SH-SY5Y (cell line): ENCODE measurements around the gene TNFRSF8.

ENCODE experiments used
- GATA2 ChIP-seq: IDR thresholded peaks from 2 replicates; pipeline ENCODE4 v1.6.1; 2011; ENCODE audit warnings: mild to moderate bottlenecking, low read depth, low read length
- GATA3 ChIP-seq: IDR thresholded peaks from 2 replicates; pipeline ENCODE4 v1.6.1; 2011; ENCODE audit warnings: low read depth, mild to moderate bottlenecking, low read length, moderate library complexity

Gene TNFRSF8

DNA sequence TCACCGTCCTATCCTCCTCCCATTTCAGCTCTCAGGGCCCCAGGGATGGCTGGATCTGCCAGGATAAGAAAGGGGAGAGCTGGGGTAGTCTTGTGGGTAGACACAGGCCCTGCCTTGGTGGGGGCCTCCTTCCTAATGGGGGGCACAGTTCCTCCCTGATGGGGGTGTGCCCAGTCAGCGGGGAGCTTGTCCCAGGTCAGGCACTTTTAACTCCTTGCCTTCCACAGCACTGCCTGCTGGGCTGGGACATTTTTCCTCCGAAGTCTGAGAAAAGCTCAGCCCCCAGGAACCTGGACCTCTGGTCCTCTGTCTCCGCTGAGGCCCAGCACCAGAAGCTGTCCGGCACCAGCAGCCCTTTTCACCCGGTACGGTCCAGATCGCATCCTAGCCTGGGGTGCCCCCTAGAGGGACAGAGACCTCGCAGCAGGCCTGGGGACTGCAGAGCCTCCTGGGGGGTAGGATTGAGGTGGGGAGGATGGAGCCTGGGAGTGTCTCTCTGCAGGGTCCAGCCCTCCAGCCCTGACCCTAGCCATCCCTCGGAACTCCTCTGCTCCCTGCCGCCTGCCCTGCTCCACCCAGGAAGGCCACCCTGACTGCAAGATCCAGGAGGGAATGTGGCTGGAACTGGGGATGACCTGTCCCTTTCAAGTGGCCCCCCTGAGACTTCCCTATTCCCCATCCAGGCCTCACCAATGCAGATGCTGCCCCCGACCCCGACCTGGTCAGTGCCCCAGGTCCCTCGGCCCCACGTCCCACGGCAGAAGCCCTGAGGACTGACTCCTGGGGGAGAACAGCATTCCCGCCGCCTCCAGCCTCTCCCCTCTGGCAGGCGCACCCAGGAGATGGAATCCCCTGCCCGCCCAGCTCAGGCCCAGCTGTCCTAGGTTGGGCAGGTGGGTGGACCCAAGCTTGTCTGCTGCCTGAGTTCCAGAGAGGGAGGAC is 31.8 kb upstream of the TNFRSF8 start:
- TF ChIP-seq GATA3 (no peak), GATA2 (no peak)

DNA sequence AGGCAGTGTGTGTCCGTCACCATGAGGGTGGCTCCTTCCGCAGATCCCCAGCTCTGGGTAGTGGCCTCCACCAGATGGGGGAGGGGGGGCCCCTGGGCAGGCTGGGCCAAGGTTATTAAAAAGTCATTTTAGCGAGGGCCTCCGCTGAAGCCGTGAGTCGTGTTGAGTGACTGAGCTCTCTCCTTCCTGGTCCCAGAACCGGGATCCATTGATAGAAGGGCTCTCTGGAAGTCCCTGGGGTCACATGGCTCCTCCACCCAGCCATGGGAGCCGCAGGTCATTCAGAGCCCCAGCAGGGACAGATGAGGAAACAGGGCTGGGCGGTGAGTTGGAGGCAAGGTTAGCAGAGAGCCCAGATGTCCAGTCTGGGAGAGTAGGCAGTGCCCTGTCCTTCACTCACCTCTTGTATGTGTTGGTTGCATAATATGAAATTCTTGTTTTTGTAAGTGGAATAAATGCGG is 30.9 kb upstream of the TNFRSF8 start:
- TF ChIP-seq GATA2 (no peak), GATA3 (no peak)

- TF ChIP-seq GATA2 (no peak), GATA3 (no peak)
These were observed 28.7 kb upstream of the TNFRSF8 start for GRCh38 chr1:12034381-12034801.

- TF ChIP-seq GATA3 = no peak
- no peak for TF ChIP-seq GATA2
These were observed 27.8 kb upstream of the TNFRSF8 start for GRCh38 chr1:12035312-12035711.

GRCh38 chr1:12037486-12038355 is 25.4 kb upstream of the TNFRSF8 start:
- TF ChIP-seq GATA3 (no peak), GATA2 (no peak)

GRCh38 chr1:12038356-12039163 is 24.5 kb upstream of the TNFRSF8 start:
- TF ChIP-seq GATA2 (no peak), GATA3 (no peak)

DNA sequence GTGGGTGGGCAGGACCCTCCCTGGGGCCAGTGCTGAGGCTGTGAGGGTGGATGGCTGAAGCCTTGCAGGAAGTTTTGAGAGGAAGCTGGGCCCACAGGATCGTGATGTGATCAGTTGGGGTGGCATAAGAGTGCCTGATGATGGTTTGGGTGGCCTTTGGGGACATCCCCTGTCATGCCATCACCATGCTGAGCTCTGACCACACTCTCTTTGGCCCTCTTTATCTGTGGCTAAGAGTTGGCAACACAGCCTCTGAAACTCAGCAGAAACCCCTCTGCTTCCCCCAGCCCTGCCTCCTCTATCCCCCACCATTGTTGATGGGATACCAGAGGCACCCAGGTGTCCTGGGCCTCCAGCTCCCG is 24.0 kb upstream of the TNFRSF8 start:
- TF ChIP-seq GATA2 = no peak
- TF ChIP-seq GATA3 = no peak

- no peak for TF ChIP-seq GATA2
These were observed 22.5 kb upstream of the TNFRSF8 start for GRCh38 chr1:12040457-12041051.

DNA sequence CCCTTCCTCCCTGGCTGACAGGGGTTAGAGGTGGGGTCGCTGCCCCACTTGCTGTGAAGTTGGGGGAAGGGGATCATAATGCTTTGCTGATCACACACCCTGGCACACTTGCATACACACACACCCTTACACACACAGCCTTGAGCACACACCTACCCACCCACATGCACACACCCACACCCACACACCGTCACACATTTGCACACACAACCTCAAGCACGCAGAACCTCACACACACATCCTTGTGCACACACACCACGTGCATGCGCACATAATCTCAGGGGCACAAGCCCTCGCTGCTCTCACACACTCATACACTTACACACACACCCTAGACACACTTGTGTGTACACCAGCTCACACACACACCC is 16.4 kb upstream of the TNFRSF8 start:
- TF ChIP-seq GATA2 = no peak
- no peak for TF ChIP-seq GATA3

DNA sequence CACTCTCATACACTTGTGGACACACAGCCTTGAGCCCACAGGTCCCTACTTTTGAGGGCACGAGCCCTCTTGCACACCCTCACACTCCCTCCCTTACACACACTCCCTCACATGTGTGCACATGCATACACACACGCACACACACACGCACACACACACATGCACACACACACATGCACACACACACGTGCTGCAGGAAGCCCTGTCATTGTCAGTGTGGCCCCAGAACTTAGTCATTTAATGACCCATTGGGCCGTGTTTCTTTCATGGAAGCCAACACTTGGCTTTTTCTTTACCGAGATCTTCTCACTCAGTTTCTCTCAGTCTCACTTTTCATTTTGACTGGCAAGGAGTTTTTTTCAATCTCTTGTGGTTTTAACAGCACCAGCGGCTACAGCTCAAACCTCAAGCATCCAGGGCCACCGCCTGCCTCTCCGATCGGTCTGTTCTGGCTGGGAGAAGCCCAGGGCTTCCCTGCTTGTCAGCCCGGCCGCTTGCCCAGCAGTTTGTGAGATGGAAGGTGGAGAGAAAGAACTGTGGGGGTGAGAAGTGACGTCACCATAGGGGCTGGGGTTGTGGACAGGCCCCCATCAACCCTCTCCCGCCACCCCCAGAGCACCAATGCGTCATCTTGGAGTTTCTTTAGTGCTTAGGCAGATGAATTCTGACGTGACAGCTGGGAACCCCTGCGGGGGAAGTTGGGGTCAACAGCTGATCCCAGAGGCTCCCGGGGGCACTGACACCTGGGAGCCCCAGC is 15.8 kb upstream of the TNFRSF8 start:
- TF ChIP-seq GATA3 (no peak), GATA2 (no peak)

DNA sequence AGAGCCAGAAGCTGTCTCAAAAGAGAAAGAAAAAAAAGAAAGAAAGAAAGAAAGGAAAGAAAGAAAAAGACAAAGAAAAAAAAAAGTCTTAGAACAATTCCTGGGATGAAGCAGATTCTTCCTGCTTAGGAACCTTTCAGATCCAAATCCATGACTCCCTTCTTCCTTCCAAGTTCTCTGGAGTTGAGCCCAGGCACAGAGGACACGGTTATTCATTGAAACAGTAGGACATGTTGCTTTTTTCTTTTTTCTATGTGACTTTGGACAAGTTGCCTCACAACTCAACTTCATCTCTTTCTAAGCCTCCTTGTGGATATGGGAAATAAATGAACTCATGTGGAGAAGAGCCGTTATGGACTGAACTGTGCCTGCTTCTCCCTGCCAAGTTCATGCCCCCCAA is 14.7 kb upstream of the TNFRSF8 start:
- TF ChIP-seq GATA3 = no peak
- no peak for TF ChIP-seq GATA2

DNA sequence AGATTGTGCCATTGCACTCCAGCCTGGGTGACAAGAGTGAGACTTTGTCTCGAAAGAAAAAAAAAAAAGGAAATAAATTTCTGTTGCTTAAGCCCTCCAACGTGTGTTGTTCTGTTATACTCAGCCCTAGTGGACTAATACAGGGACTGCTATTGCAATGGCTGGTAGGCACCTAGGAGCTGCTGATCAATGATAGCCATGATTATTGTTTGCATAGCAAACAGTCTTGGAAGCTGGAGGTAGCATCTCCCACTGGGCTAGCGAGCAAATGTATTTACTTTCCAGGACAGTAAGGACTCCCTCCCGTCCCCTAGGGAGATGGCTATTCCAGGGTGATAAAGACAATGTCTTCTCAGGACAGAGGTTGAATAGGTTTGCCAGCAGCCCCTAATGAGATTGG is 13.5 kb upstream of the TNFRSF8 start:
- TF ChIP-seq GATA2 (no peak), GATA3 (no peak)

GRCh38 chr1:12051361-12051760 is 11.7 kb upstream of the TNFRSF8 start:
- TF ChIP-seq GATA3 = no peak
- no peak for TF ChIP-seq GATA2
